ENCODE results near the gene FAM72D.
"Not testable (repeated sequence)": the region's sequence is repeated elsewhere in the genome, so short reads cannot be mapped to it uniquely, and the experiment has no call there.

DNA sequence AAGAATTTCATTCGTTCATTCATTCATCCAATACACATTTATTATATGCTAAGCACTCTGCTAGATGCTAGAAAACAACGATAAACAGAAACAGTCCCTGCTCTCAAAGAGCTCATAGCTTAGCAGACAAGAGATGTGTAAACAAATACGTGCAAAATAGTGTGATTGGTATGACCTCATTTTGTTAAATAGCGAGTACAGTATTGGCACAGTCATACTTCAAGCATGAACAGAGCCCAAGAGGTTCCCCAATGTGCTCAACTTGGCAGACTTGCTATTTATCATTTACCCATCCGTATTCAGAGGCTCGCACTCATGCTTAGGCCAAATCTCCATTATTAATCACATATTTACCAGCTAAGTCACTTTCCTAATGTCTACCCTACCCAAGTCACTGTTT, 24.2 kb upstream of the FAM72D start:
- TF ChIP-seq, protein P1, sequence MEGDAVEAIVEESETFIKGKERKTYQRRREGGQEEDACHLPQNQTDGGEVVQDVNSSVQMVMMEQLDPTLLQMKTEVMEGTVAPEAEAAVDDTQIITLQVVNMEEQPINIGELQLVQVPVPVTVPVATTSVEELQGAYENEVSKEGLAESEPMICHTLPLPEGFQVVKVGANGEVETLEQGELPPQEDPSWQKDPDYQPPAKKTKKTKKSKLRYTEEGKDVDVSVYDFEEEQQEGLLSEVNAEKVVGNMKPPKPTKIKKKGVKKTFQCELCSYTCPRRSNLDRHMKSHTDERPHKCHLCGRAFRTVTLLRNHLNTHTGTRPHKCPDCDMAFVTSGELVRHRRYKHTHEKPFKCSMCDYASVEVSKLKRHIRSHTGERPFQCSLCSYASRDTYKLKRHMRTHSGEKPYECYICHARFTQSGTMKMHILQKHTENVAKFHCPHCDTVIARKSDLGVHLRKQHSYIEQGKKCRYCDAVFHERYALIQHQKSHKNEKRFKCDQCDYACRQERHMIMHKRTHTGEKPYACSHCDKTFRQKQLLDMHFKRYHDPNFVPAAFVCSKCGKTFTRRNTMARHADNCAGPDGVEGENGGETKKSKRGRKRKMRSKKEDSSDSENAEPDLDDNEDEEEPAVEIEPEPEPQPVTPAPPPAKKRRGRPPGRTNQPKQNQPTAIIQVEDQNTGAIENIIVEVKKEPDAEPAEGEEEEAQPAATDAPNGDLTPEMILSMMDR (conservative IDR thresholded peaks at IDR 0.05; ENCODE audit: low read depth, low read length), result not testable (repeated sequence)
- TF ChIP-seq EZH2 (IDR thresholded peaks at IDR 0.05; ENCODE audit: low read length, unreplicated experiment); EZH2phosphoT487 (IDR thresholded peaks at IDR 0.05; ENCODE audit: borderline replicate concordance, low read length): not testable (repeated sequence)
